ENCODE data around the gene CIC.

DNA sequence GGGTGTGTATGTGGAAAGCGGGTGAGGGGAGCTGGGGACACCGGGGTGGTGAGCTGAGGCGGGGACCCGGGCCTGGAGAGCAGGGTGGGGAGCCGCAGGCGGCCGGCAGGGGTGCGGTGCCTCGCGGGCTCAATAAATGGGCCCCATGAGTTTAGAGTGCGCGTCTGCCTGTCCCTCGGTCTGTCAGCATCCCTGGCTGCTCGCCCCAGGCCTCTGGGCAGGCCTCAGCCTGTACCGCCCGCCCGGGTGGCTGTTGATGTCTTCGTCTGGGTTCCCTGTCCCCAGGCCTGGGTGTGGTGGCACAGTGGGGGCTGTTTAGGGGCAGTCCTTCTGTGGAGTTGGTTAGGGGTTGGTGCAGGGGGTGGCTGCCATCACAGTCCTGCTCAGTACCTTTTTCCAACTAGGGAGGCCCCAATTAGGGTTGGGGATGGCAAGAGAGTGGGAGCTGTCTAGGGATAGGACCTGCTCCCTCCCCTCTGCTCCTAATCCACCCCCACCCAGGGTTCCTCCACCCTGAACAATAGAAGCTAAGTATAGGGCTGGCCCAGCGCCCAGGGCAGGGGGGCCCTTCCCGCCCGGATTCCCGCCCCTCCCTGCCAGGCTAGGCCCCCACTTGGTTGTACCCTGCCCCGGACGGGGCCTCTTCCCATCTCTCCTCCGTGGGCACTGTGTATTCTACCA, 12.2 kb downstream of the CIC start:
- no peak for TF ChIP-seq NBN (IDR thresholded peaks at IDR 0.05)
- TF ChIP-seq ZBTB33 (IDR thresholded peaks at IDR 0.05): no peak
- TF ChIP-seq, protein P1, sequence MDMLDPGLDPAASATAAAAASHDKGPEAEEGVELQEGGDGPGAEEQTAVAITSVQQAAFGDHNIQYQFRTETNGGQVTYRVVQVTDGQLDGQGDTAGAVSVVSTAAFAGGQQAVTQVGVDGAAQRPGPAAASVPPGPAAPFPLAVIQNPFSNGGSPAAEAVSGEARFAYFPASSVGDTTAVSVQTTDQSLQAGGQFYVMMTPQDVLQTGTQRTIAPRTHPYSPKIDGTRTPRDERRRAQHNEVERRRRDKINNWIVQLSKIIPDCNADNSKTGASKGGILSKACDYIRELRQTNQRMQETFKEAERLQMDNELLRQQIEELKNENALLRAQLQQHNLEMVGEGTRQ (IDR thresholded peaks at IDR 0.05; ENCODE audit: borderline replicate concordance, low read depth, low read length): no peak
- TF ChIP-seq, protein P2, sequence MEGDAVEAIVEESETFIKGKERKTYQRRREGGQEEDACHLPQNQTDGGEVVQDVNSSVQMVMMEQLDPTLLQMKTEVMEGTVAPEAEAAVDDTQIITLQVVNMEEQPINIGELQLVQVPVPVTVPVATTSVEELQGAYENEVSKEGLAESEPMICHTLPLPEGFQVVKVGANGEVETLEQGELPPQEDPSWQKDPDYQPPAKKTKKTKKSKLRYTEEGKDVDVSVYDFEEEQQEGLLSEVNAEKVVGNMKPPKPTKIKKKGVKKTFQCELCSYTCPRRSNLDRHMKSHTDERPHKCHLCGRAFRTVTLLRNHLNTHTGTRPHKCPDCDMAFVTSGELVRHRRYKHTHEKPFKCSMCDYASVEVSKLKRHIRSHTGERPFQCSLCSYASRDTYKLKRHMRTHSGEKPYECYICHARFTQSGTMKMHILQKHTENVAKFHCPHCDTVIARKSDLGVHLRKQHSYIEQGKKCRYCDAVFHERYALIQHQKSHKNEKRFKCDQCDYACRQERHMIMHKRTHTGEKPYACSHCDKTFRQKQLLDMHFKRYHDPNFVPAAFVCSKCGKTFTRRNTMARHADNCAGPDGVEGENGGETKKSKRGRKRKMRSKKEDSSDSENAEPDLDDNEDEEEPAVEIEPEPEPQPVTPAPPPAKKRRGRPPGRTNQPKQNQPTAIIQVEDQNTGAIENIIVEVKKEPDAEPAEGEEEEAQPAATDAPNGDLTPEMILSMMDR (IDR thresholded peaks at IDR 0.05 in 2 of 3, conservative IDR thresholded peaks at IDR 0.05 in 1 of 3; ENCODE audit: control insufficient read depth in 2 of 3, extremely low read depth in 1 of 3, insufficient read depth in 1 of 3, low read depth in 3 of 3, low read length in 3 of 3): 0 out of 6 replicates have a peak, but pooled peaks of 1 of the 3 experiments have one; percentile 25
- no peak for TF ChIP-seq EED (IDR thresholded peaks at IDR 0.05; ENCODE audit: low read depth)

All from GM12878 (cell line).